Duodenal mucosa (tissue), 2 donors: ENCODE measurements around the gene KCNB1.

ENCODE experiments used
- H3K27ac ChIP-seq: one replicate; pipeline ENCODE4 v1.7.0; 2013; ENCODE audit warnings: low read depth, low read length
- H3K27me3 ChIP-seq, 2 donors: one replicate each; pipeline ENCODE4 v1.7.0; 2013; ENCODE audit warnings: low read length in 2 of 2, control low read depth in 1 of 2; ENCODE audit not compliant: insufficient read depth in 2 of 2, control insufficient read depth in 1 of 2
- H3K36me3 ChIP-seq, 2 donors: one replicate each; pipeline ENCODE4 v1.7.0; 2013; ENCODE audit warnings: low read length in 2 of 2, control low read depth in 1 of 2; ENCODE audit not compliant: insufficient read depth in 2 of 2, control insufficient read depth in 1 of 2
- H3K4me1 ChIP-seq, 2 donors: one replicate each; pipeline ENCODE4 v1.7.0; 2013; ENCODE audit warnings: low read length in 2 of 2, control low read depth in 1 of 2; ENCODE audit not compliant: insufficient read depth in 2 of 2, control insufficient read depth in 1 of 2
- H3K4me3 ChIP-seq, 2 donors: one replicate each; pipeline ENCODE4 v1.7.0; 2013; ENCODE audit warnings: low read length in 2 of 2, low read depth in 1 of 2
- H3K9ac ChIP-seq, 2 donors: one replicate each; pipeline ENCODE4 v1.7.0; 2013; ENCODE audit warnings: low read length in 2 of 2, low read depth in 1 of 2
- H3K9me3 ChIP-seq, 2 donors: one replicate each; pipeline ENCODE4 v1.7.0; 2013; ENCODE audit warnings: low read length in 2 of 2, control low read depth in 1 of 2; ENCODE audit not compliant: control insufficient read depth in 1 of 2

Gene KCNB1

GRCh38 chr20:49387581-49387939, 94.9 kb downstream of the KCNB1 start:
- Histone ChIP-seq H3K4me3 (no peak overlapping the region), H3K36me3 (no peaks in the 10 kb centered on the region), H3K27me3 (no peaks in the 10 kb centered on the region), H3K4me1 (no peaks in the 10 kb centered on the region), H3K9ac (no peak overlapping the region), H3K27ac (no peak overlapping the region), H3K9me3 (no peaks in the 10 kb centered on the region)

- H3K4me3 ChIP-seq: no peak overlapping the region
- H3K36me3 ChIP-seq: no peaks in the 10 kb centered on the region
- H3K27me3 ChIP-seq: no peaks in the 10 kb centered on the region
- H3K9me3 ChIP-seq: no peaks in the 10 kb centered on the region
- H3K4me1 ChIP-seq: no peaks in the 10 kb centered on the region
- no peak overlapping the region for H3K9ac ChIP-seq
- H3K27ac ChIP-seq: no peak overlapping the region
Observed at GRCh38 chr20:49386848-49387580, 95.5 kb downstream of the KCNB1 start.

- no peak overlapping the region for H3K4me3 ChIP-seq
- H3K9me3 ChIP-seq: no peaks in the 10 kb centered on the region
- no peak overlapping the region for H3K9ac ChIP-seq
- H3K27me3 ChIP-seq: no peaks in the 10 kb centered on the region
- no peaks in the 10 kb centered on the region for H3K36me3 ChIP-seq
- no peaks in the 10 kb centered on the region for H3K4me1 ChIP-seq
- no peak overlapping the region for H3K27ac ChIP-seq
Observed at GRCh38 chr20:49385465-49385864, 97.0 kb downstream of the KCNB1 start.

GRCh38 chr20:49384437-49385434, 97.7 kb downstream of the KCNB1 start:
- Histone ChIP-seq H3K4me3 (no peak overlapping the region), H3K9ac (no peak overlapping the region), H3K27me3 (no peaks in the 10 kb centered on the region), H3K36me3 (no peaks in the 10 kb centered on the region), H3K27ac (no peak overlapping the region), H3K4me1 (no peaks in the 10 kb centered on the region), H3K9me3 (no peaks in the 10 kb centered on the region)

GRCh38 chr20:49381558-49382493, 100.6 kb downstream of the KCNB1 start:
- H3K27ac ChIP-seq: no peak overlapping the region
- no peak overlapping the region for H3K4me3 ChIP-seq
- H3K9me3 ChIP-seq: no peaks in the 10 kb centered on the region
- no peak overlapping the region for H3K9ac ChIP-seq
- no peaks in the 10 kb centered on the region for H3K36me3 ChIP-seq
- H3K4me1 ChIP-seq: no peaks in the 10 kb centered on the region
- H3K27me3 ChIP-seq: peaks cover 0 to 5% of the 10 kb centered on the region in 2 donors

- H3K36me3 ChIP-seq: no peaks in the 10 kb centered on the region
- H3K9ac ChIP-seq: no peak overlapping the region
- no peak overlapping the region for H3K4me3 ChIP-seq
- H3K27me3 ChIP-seq: peaks cover 0 to 5% of the 10 kb centered on the region in 2 donors
- H3K27ac ChIP-seq: no peak overlapping the region
- no peaks in the 10 kb centered on the region for H3K9me3 ChIP-seq
- no peaks in the 10 kb centered on the region for H3K4me1 ChIP-seq
Observed at GRCh38 chr20:49380337-49380780, 102.1 kb downstream of the KCNB1 start.

GRCh38 chr20:49379338-49379737, 103.1 kb downstream of the KCNB1 start:
- Histone ChIP-seq H3K9ac (no peak overlapping the region), H3K4me1 (no peaks in the 10 kb centered on the region), H3K36me3 (no peaks in the 10 kb centered on the region), H3K9me3 (no peaks in the 10 kb centered on the region), H3K4me3 (no peak overlapping the region), H3K27ac (no peak overlapping the region), H3K27me3 (peaks cover 0 to 5% of the 10 kb centered on the region in 2 donors)

- Histone ChIP-seq H3K4me1 (no peaks in the 10 kb centered on the region), H3K27ac (no peak overlapping the region)
Observed at GRCh38 chr20:49377326-49377725, 105.1 kb downstream of the KCNB1 start.

GRCh38 chr20:49375170-49375569, 107.3 kb downstream of the KCNB1 start:
- Histone ChIP-seq H3K4me3 (no peak overlapping the region), H3K9me3 (no peaks in the 10 kb centered on the region), H3K9ac (no peak overlapping the region), H3K36me3 (no peaks in the 10 kb centered on the region), H3K4me1 (no peaks in the 10 kb centered on the region), H3K27me3 (peaks cover 5 to 12% of the 10 kb centered on the region in 2 donors), H3K27ac (no peak overlapping the region)

More at GRCh38 chr20:49377326-49377725, 105.1 kb downstream of the KCNB1 start:
- H3K36me3 ChIP-seq: no peaks in the 10 kb centered on the region
- no peak overlapping the region for H3K4me3 ChIP-seq
- H3K27me3 ChIP-seq: peaks cover 0 to 5% of the 10 kb centered on the region in 2 donors
- H3K9me3 ChIP-seq: no peaks in the 10 kb centered on the region
- H3K9ac ChIP-seq: no peak overlapping the region
